Mucosa of stomach (tissue), 1 donor: ENCODE measurements around the gene ATXN3L.

ENCODE experiments used
- H3K27me3 ChIP-seq: one replicate; pipeline ENCODE4 v1.7.0; 2013; ENCODE audit warnings: mild to moderate bottlenecking, low read length; ENCODE audit not compliant: control insufficient read depth, insufficient read depth
- H3K36me3 ChIP-seq: one replicate; pipeline ENCODE4 v1.7.0; 2013; ENCODE audit warnings: low read length; ENCODE audit not compliant: control insufficient read depth, insufficient read depth
- H3K4me1 ChIP-seq: one replicate; pipeline ENCODE4 v1.7.0; 2013; ENCODE audit warnings: mild to moderate bottlenecking, low read length; ENCODE audit not compliant: control insufficient read depth, insufficient read depth
- H3K4me3 ChIP-seq: one replicate; pipeline ENCODE4 v1.7.0; 2013; ENCODE audit warnings: low read length
- H3K9ac ChIP-seq: one replicate; pipeline ENCODE4 v1.7.0; 2013; ENCODE audit warnings: mild to moderate bottlenecking, low read length, moderate library complexity
- H3K9me3 ChIP-seq: one replicate; pipeline ENCODE4 v1.7.0; 2013; ENCODE audit warnings: mild to moderate bottlenecking, low read length, moderate library complexity; ENCODE audit not compliant: control insufficient read depth
- donor health status: Pancreatic carcinoma.

Gene ATXN3L

DNA sequence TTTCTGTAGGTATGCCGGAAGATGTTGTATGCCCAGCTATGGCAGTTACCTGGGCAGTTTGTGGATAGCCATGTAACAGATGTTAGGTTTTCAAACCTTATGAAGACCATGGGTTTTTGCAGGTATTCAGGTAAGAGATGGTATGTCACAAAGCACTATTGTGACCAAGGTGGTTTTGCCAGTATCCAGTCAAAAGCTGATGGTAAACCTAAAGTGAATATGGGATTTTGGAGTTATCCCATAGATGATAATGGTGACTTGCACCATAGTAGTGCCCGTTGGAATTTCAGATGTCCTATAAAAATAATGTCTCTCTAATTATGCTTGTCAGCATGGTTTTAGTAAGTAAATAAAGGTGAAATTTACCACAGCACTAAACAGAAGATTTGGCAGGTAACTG lies at the start of gene ATXN3L:
ATXN3L (minus strand) TSS at position 101 of the 400 bp plus-strand sequence. CDS start 119 bp downstream, outside the sequence.
- Histone ChIP-seq H3K9me3 (no peaks in the 10 kb centered on the region), H3K4me1 (no peaks in the 10 kb centered on the region), H3K4me3 (no peak within 1 kb of the TSS), H3K36me3 (no peaks in the 10 kb centered on the region), H3K9ac (no peak within 1 kb of the TSS), H3K27me3 (no peaks in the 10 kb centered on the region)

DNA sequence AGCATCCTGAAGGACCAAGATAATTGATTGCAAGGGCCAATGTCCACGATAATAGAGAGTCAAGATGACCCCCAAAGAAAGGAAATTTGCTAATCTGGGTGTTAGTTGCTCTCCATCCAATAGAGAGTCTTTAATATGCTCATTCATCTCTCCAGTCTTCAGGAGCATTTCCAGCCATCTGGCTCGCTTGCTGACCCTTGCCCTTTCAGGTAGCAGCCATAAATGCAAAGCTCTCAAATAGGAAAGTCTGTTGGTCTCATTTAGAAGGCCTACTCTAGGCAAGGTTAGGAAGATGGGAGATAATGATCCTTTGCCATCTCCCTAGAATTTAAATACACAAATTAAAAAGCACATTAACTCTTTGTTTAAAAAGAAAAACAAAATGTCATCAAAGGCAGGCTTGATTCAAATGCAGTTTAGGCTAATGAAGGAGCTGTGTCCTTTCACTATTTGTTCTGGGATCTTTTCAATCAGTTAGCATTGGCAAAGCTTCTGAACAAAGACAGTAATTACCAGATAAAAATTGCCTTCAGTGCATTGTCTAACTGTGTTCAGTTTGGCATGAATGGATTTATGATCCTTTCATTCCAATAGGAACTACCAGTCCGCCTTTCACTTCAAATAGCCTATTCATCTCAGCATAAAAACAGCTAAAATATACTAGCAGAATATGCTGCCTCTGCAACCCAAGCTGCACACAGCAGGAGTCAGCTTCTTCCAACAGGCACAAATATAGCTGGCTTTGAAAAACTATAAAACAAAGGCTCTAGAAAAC lies 49.6 kb upstream of the ATXN3L start:
- no peaks in the 10 kb centered on the region for H3K36me3 ChIP-seq

DNA sequence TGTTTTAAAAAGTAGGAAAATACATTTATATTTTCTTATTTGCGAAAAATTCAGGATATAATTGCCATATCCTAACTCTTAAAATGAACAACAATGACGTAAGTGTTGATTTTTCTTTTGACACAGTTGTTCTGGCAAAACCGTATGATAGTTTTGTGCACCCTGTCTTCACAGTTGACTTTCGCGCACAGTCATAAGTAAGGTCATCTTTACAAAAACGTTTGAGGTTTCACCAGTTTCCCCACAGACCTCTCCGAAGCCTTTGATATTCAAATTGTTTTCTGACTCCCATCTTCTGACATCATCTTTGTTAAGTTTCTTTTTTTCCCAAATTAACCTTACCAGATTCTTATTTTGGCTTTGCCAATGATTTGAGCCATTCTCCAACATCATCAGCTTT lies 48.1 kb upstream of the ATXN3L start:
- Histone ChIP-seq H3K4me3 (no peak overlapping the region), H3K27me3 (no peaks in the 10 kb centered on the region), H3K36me3 (no peaks in the 10 kb centered on the region), H3K9ac (no peak overlapping the region), H3K4me1 (no peaks in the 10 kb centered on the region), H3K9me3 (no peaks in the 10 kb centered on the region)

More for the DNA sequence above, 49.6 kb upstream of the ATXN3L start:
- H3K9me3 ChIP-seq = no peaks in the 10 kb centered on the region
- H3K9ac ChIP-seq = no peak overlapping the region
- no peaks in the 10 kb centered on the region for H3K27me3 ChIP-seq
- no peak overlapping the region for H3K4me3 ChIP-seq
- no peaks in the 10 kb centered on the region for H3K4me1 ChIP-seq

DNA sequence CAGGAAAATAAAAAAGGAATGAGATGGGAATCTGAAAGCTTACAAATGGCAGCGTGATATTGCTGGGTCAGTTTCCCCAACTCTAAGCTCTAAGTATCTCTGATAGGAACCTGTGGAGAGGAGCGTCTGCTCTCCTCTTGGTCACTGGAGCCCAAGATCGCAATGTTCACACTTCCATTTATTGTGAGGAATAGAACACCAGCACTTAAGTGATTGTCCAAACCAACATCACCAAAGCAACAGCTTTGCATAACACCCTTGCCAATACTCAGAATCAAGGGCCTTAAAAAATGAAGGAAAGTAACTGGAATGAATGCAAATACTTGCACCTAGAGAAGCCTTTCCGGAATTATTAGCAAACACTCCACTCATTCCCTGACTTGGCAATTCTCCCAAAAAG lies 46.8 kb upstream of the ATXN3L start:
- Histone ChIP-seq H3K36me3 (no peaks in the 10 kb centered on the region), H3K4me1 (no peaks in the 10 kb centered on the region), H3K9me3 (no peaks in the 10 kb centered on the region), H3K4me3 (no peak overlapping the region), H3K9ac (no peak overlapping the region), H3K27me3 (no peaks in the 10 kb centered on the region)

DNA sequence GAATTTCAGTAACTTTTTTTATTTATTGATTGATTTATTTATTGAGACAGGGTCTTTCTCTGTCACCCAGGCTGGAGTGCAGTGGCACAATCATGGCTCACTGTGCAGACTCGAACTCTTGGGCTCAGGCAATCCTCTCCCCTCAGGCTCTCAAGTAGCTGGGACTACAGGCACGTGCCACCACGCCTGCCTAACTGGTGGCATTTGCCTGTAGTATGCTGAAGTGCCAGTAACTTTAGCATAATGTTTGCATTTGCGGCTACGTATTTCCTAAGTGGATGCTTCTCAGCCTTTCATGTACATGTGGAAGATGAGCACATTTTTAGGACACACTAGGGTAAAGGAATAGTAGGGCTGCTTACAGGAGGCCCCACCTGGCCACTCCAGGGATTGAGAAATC lies 45.3 kb upstream of the ATXN3L start:
- H3K9me3 ChIP-seq = no peaks in the 10 kb centered on the region
- no peak overlapping the region for H3K4me3 ChIP-seq
- H3K27me3 ChIP-seq = no peaks in the 10 kb centered on the region
- H3K4me1 ChIP-seq = no peaks in the 10 kb centered on the region
- H3K36me3 ChIP-seq = no peaks in the 10 kb centered on the region
- H3K9ac ChIP-seq = no peak overlapping the region

DNA sequence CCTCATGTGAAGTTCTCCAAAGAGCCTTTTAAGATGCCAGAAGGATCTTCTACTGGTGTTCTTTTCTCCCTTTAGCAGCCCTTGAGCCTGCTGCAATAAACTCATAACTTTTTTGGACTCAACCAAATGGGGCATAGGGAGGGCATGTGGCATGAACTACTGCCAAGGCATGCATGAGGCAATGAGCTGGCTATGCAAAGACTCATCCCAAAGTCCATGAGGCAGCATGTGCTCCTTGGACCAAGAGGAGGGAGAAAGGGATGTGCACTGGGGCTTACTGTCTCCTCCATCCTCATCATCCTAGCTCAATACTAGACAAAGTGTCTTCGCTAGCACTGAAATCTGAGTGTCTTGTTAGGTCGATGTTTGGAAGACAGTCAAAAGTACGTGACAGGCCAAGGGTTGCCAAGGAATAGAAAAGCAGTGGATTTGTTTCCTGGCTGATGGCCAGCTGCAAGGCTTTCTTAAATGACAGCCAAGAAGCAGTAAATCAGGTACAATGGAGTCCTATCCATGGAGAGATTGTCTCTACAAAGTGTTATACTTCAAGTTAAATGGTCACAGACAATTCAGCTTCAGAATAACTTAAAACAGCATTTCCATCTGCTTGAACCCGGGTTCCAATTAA lies 44.5 kb upstream of the ATXN3L start:
- no peaks in the 10 kb centered on the region for H3K9me3 ChIP-seq
- H3K4me1 ChIP-seq = no peaks in the 10 kb centered on the region
- no peak overlapping the region for H3K4me3 ChIP-seq
- no peaks in the 10 kb centered on the region for H3K36me3 ChIP-seq
- H3K9ac ChIP-seq = no peak overlapping the region
- H3K27me3 ChIP-seq = no peaks in the 10 kb centered on the region

DNA sequence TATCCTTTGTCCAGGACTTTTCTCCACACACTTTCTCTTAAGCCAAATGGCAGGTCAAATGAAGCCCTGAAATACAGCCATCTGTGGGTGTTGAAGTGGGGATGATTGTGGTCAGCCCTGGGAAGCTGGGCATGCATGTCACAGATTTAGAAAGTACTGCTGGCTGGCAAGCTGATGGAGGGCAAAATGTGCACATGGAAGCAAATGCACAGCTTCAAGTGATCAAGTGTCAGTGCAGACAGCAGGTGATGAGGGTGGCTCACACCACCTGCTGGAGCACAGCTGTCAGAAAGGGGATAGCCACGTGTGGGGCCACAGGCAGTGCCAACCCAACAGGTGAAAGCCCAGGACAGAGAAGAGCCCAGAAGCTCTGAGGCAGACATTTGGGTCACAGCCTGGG lies 40.3 kb upstream of the ATXN3L start:
- Histone ChIP-seq H3K27me3 (no peaks in the 10 kb centered on the region), H3K4me3 (no peak overlapping the region), H3K9me3 (no peaks in the 10 kb centered on the region), H3K36me3 (no peaks in the 10 kb centered on the region), H3K4me1 (no peaks in the 10 kb centered on the region), H3K9ac (no peak overlapping the region)

DNA sequence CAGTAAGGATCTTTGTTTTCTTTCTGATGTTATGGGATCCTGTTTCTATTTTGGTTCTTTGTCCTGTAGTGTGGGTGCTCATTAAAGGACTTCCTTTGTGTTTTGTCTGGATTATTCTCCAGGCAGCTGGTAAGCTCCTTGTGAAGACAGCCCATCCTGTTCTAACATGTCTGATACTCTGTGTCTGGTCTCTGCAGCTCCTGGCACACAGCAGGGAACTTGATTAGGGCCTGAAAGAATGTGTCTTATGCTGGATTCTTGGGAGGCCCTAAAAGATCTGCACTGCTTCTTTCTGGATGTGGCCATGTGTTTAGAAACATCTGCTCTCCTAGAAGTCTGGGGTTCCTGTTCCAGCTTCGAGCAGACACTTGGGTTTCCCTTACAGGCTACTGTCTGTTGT lies 38.1 kb upstream of the ATXN3L start:
- Histone ChIP-seq H3K36me3 (no peaks in the 10 kb centered on the region), H3K27me3 (no peaks in the 10 kb centered on the region), H3K9me3 (no peaks in the 10 kb centered on the region), H3K4me1 (no peaks in the 10 kb centered on the region), H3K9ac (no peak overlapping the region), H3K4me3 (no peak overlapping the region)

DNA sequence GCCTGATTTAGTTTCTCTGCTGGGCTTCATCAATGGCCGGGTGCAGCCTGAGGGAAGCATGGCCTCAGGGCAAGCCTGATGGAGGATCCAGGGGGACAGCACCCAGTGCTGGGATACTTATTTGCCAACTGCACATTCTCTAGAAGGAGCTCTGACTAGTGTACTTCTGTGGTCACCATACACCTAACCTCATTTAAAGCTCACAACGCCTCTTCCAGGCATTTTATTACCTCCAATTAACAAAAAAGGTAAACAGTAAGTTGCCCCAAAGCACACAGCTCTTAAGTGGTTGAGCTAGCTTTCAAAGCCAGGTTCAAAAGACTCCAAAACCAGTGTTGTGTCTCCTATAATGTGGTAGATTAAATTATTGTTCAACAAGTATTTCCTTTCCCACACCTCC lies 26.8 kb upstream of the ATXN3L start:
- Histone ChIP-seq H3K4me3 (no peak overlapping the region), H3K9me3 (no peaks in the 10 kb centered on the region)

DNA sequence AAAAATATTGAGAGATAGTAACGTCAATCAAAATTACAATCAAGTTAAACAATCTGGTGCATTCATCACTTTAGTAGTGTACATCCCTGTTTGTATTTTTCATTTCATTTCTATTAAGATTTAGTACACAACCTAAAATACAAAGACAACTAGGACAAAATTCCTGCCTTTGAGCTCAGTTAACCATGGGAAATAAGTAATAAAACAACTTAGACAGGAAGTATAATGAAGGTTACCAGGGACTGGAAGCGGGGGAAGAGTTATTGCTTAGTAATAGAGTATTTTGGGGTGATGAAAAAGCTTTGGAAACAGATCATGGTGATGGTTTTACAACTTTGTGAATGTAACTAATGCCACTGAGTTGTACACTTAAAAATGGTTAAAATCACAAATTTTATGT lies 25.6 kb upstream of the ATXN3L start:
- H3K27me3 ChIP-seq = no peaks in the 10 kb centered on the region
- H3K9ac ChIP-seq = no peak overlapping the region
- H3K4me3 ChIP-seq = no peak overlapping the region
- no peaks in the 10 kb centered on the region for H3K36me3 ChIP-seq
- H3K9me3 ChIP-seq = no peaks in the 10 kb centered on the region
- no peaks in the 10 kb centered on the region for H3K4me1 ChIP-seq

More for the DNA sequence above, 26.8 kb upstream of the ATXN3L start:
- Histone ChIP-seq H3K36me3 (no peaks in the 10 kb centered on the region), H3K27me3 (no peaks in the 10 kb centered on the region), H3K9ac (no peak overlapping the region), H3K4me1 (no peaks in the 10 kb centered on the region)

DNA sequence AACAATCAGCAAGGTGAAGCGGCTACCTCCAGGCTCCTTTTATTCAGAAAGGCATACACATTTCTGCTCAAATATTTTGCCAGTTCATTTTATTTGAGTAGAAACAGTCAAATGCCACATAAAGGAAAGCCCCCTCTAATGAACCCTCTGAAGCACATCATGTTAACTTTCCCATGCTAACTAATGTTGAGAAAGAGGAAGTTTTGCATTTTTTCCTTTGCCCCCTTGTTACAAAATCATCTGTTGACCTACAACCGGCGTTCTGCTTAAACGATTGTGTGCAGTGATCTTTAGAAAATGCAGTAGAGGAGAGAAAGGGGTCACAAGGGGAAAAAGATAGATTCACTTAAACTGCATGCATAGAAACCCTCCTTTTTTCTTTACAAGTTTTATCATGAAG lies 25.2 kb upstream of the ATXN3L start:
- Histone ChIP-seq H3K36me3 (no peaks in the 10 kb centered on the region), H3K4me1 (no peaks in the 10 kb centered on the region), H3K27me3 (no peaks in the 10 kb centered on the region), H3K9me3 (no peaks in the 10 kb centered on the region), H3K9ac (no peak overlapping the region), H3K4me3 (no peak overlapping the region)

DNA sequence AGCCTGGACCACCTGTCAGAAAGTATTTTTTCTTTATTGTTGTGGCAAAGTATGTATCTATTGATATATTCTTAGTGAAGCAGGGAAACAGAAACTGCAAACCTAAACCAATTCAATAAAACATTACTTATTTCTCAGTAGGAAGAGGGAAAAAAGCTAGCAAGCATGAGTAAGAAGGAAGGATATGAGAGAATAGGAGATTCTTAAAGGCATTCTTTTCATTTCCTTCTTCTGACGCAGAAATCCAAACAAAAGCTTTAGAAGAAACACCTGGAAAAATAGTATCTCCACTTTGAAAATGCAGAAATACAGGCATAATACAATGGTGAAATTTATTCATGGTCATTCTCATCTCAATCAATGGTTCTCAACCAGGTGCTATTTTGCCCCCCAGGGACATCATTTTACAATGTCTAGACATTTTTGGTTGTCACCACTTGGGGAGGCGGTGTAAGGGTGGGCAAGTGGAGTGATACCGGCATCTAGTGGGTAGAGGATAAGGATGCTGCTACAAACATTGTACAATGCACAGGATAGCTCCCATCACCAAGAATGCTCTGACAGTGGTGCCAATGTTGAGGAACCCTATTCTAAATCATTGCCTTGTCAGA lies 21.7 kb upstream of the ATXN3L start:
- Histone ChIP-seq H3K4me1 (no peaks in the 10 kb centered on the region), H3K9me3 (no peaks in the 10 kb centered on the region), H3K36me3 (no peaks in the 10 kb centered on the region), H3K27me3 (no peaks in the 10 kb centered on the region), H3K9ac (no peak overlapping the region), H3K4me3 (no peak overlapping the region)
